ENCODE measurements around the gene TAF9. TPM values are rescaled to one million over a fixed set of nuclear protein-coding genes. Genes with fewer than 3 reads are reported as not detected.

The TAF9 gene, protein sequence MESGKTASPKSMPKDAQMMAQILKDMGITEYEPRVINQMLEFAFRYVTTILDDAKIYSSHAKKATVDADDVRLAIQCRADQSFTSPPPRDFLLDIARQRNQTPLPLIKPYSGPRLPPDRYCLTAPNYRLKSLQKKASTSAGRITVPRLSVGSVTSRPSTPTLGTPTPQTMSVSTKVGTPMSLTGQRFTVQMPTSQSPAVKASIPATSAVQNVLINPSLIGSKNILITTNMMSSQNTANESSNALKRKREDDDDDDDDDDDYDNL
- total RNA-seq, result 72.0 TPM

GRCh38 chr5:69369340-69370121, at the start of gene TAF9, which contains the start of the genes AK6 and RAD17:
TSS of gene TAF9 (minus strand) at chr5:69369520. CDS start at chr5:69365737, 3,783 bp downstream.
TSS of gene AK6 (minus strand) at chr5:69369520. CDS start at chr5:69369490, 30 bp downstream.
TSS of gene RAD17 (plus strand) at chr5:69369818. CDS start at chr5:69372209, 2,391 bp downstream.

GRCh38 chr5:69414885-69415583, 45.7 kb upstream of the TAF9 start, which contains the start of gene MARVELD2:
TSS of gene MARVELD2 (plus strand) at chr5:69415116. CDS start at chr5:69419386, 4,270 bp downstream.

Other genes with a start within 250 kb of the TAF9 start
- gene CCNB1, start 202.4 kb downstream of the TAF9 start, total RNA-seq, result 24.1 TPM
- 11.9 TPM for gene CENPH, start 179.9 kb downstream of the TAF9 start, total RNA-seq
- gene CDK7, start 134.6 kb downstream of the TAF9 start, total RNA-seq, result 34.7 TPM
- 8.5 TPM for gene CCDC125, start 36.7 kb downstream of the TAF9 start, total RNA-seq
- 21.0 TPM for gene AK6, start within 50 bp of the TAF9 start, total RNA-seq
- gene RAD17, start 298 bp upstream of the TAF9 start, total RNA-seq, result 30.0 TPM
- gene MARVELD2, start 45.6 kb upstream of the TAF9 start, total RNA-seq, result 0.94 TPM
- gene OCLN, start 123.3 kb upstream of the TAF9 start, total RNA-seq, result 5.0 TPM
- gene GTF2H2C, start 190.7 kb upstream of the TAF9 start, total RNA-seq, result 77.9 TPM

All from parietal lobe (tissue), 1 donor.